ENCODE measurements around the gene CELF2.

The CELF2 gene

DNA sequence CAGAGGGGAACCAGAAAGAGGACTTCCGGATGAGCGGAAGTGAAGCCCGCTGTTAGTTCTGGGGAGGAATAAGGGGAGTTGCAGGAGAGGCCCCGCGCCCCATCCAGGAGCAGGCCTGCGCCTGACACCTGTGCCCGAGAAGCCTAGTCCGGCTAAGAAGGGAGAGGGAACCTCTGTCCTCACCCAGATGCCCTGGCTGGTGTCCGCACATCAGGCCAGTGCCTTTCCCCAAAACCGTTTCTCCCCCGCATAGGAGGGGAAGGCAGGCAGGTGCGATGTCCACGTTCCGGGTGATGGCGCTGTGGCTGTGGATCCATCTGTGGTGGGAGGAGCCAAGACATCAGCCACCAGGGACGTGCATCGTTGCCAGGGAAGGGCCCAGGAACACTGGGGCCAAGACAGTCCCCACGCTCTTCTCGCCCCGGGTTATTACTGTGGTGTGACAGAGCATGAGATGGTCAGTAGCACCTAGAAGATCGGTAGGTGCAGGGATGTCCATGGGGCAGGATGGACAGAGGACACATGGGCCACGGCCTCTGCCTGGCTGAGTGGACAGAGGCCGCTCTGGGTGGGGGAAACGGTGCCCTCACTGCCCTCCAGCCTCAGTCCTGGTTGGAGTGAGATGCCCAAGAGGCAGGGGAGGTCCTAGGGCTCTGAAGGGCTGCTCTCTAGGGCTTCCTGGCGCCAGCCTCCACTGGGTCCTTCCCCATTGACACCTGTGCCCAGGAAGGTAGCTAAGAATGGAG is 262.7 kb downstream of the CELF2 start:
- TF ChIP-seq FOXP2 (optimal IDR thresholded peaks at IDR 0.05; ENCODE audit: borderline replicate concordance, extremely low read depth, extremely low read length, insufficient read depth) (no peak), POLR2AphosphoS5 (IDR thresholded peaks at IDR 0.05; ENCODE audit: low read depth, low read length) (no peak), TAF1 (IDR thresholded peaks at IDR 0.05; ENCODE audit: borderline replicate concordance, insufficient read depth, low read length) (no peak), SIN3A (IDR thresholded peaks at IDR 0.05; ENCODE audit: borderline replicate concordance, insufficient read depth, low read length) (no peak)
- TF ChIP-seq, protein P1, sequence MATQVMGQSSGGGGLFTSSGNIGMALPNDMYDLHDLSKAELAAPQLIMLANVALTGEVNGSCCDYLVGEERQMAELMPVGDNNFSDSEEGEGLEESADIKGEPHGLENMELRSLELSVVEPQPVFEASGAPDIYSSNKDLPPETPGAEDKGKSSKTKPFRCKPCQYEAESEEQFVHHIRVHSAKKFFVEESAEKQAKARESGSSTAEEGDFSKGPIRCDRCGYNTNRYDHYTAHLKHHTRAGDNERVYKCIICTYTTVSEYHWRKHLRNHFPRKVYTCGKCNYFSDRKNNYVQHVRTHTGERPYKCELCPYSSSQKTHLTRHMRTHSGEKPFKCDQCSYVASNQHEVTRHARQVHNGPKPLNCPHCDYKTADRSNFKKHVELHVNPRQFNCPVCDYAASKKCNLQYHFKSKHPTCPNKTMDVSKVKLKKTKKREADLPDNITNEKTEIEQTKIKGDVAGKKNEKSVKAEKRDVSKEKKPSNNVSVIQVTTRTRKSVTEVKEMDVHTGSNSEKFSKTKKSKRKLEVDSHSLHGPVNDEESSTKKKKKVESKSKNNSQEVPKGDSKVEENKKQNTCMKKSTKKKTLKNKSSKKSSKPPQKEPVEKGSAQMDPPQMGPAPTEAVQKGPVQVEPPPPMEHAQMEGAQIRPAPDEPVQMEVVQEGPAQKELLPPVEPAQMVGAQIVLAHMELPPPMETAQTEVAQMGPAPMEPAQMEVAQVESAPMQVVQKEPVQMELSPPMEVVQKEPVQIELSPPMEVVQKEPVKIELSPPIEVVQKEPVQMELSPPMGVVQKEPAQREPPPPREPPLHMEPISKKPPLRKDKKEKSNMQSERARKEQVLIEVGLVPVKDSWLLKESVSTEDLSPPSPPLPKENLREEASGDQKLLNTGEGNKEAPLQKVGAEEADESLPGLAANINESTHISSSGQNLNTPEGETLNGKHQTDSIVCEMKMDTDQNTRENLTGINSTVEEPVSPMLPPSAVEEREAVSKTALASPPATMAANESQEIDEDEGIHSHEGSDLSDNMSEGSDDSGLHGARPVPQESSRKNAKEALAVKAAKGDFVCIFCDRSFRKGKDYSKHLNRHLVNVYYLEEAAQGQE (IDR thresholded peaks at IDR 0.05; ENCODE audit: insufficient read depth in 1 of 2, low read depth in 2 of 2, low read length in 2 of 2): no peak

DNA sequence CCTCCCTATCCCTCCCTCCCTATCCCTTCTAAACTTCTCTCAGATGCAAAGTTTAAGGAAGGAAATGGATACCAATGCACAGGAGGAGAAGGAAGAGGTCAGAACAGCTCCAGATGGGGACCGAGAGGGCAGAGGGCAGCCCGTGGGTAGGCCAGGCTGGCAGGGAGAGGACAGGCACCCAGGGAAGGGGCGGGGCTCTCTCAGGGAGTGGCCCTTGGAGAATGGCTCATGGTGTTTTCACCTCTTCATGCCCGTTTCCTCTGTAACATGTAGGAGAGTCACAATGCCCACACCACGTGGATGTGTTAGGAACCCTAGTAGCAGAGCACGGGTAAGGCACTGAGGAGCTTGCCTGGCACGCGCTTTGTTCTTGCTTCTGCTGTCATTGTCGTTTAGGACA is 264.5 kb downstream of the CELF2 start:
- TF ChIP-seq TAF1 (IDR thresholded peaks at IDR 0.05; ENCODE audit: borderline replicate concordance, insufficient read depth, low read length): no peak
- TF ChIP-seq FOXP2 (optimal IDR thresholded peaks at IDR 0.05; ENCODE audit: borderline replicate concordance, extremely low read depth, extremely low read length, insufficient read depth): no peak
- TF ChIP-seq, protein P1 (IDR thresholded peaks at IDR 0.05; ENCODE audit: insufficient read depth in 1 of 2, low read depth in 2 of 2, low read length in 2 of 2): no peak
- TF ChIP-seq SIN3A (IDR thresholded peaks at IDR 0.05; ENCODE audit: borderline replicate concordance, insufficient read depth, low read length): no peak

DNA sequence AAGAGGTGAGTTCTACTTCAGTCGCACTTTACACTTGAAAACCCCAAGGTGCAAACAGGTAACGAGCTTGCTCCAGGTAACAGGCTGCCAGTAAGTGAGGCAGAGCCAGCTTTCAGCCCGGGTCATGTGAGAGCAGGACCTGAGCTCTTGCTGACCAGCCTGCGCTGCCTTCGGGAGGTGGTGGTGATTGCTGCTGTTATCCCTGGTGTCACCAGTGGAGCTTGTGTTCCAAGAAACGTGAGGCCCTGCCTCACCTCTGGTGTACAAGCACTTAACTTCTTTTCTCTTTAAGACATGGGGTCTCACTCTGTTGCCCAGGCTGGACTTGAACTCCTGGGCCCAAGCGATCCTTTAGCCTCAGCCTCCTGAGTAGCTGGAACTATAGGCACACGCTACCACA is 265.0 kb downstream of the CELF2 start:
- TF ChIP-seq POLR2AphosphoS5 (IDR thresholded peaks at IDR 0.05; ENCODE audit: low read depth, low read length): no peak
- no peak for TF ChIP-seq SIN3A (IDR thresholded peaks at IDR 0.05; ENCODE audit: borderline replicate concordance, insufficient read depth, low read length)
- TF ChIP-seq TAF1 (IDR thresholded peaks at IDR 0.05; ENCODE audit: borderline replicate concordance, insufficient read depth, low read length): no peak
- no peak for TF ChIP-seq FOXP2 (optimal IDR thresholded peaks at IDR 0.05; ENCODE audit: borderline replicate concordance, extremely low read depth, extremely low read length, insufficient read depth)
- TF ChIP-seq, protein P1 (IDR thresholded peaks at IDR 0.05; ENCODE audit: insufficient read depth in 1 of 2, low read depth in 2 of 2, low read length in 2 of 2): no peak

DNA sequence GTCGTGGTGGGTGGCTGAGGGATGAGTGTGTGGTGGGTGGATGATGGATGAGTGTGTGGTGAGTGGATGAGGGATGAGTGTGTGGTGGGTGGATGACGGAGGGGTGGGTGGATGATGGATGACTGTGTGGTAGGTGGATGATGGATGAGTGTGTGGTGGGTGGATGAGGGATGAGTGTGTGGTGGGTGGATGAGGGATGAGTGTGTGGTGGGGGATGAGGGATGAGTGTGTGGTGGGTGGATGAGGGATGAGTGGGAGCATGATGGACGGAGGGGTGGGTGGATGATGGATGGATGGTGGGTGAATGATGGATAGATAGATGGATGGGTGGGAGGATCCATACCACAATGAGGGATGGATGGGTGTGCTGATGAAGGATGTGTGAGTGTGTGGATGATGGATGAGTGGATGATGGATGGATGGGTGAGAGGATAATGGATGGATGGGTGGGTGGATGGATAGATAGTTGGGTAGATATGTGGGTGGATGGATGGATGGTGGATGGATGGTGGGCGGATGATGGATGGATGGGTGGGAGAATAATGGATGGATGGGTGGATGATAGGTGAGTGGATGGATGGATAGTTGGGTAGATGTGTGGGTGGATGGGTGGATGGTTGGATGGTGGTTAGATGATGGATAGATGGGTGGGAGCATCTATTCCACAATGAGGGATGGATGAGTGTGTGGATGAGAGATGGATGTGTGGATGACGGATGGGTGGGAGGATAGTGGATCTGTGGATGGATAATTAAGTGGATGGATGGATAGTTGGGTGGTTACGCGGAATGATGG is 266.8 kb downstream of the CELF2 start:
- TF ChIP-seq FOXP2 (optimal IDR thresholded peaks at IDR 0.05; ENCODE audit: borderline replicate concordance, extremely low read depth, extremely low read length, insufficient read depth) (no peak), SIN3A (IDR thresholded peaks at IDR 0.05; ENCODE audit: borderline replicate concordance, insufficient read depth, low read length) (no peak), POLR2AphosphoS5 (IDR thresholded peaks at IDR 0.05; ENCODE audit: low read depth, low read length) (no peak), TAF1 (IDR thresholded peaks at IDR 0.05; ENCODE audit: borderline replicate concordance, insufficient read depth, low read length) (no peak)
- TF ChIP-seq, protein P1 (IDR thresholded peaks at IDR 0.05; ENCODE audit: insufficient read depth in 1 of 2, low read depth in 2 of 2, low read length in 2 of 2): no peak

Data from PFSK-1 (cell line).